WTC11 (cell line): Measurements from ENCODE around the gene TATDN3. TPM values are rescaled to one million over a fixed set of nuclear protein-coding genes. Genes with fewer than 3 reads are reported as not detected.

Source experiments
- ATAC-seq: fragments of 200-7000 bp; cut with Tn5 transposase; 2 replicates; pipeline ENCODE4 v1.10.0; 2021; ENCODE audit warnings: mild to moderate bottlenecking, moderate library complexity
- CTCF ChIA-PET: fragments of 300-600 bp; sonication (Branson Sonifier 250); formaldehyde crosslinking; loops from one replicate; lab custom pipeline; 2021; ENCODE audit warnings: antibody characterized with exemption; lab: Charles Lee
- POLR2A ChIA-PET: fragments of 350-600 bp; sonication (Branson Sonifier 250); formaldehyde crosslinking; loops from one replicate; lab custom pipeline; 2021; ENCODE audit warnings: antibody characterized with exemption; lab: Charles Lee
- DNase-seq: peaks from one replicate; pipeline ENCODE4 v3.0.0; 2021; ENCODE audit warnings: low spot score
- H3K27ac Mint-ChIP-seq: 2 replicates; pipeline ENCODE4 v1.8.0; 2021; ENCODE audit warnings: mixed read lengths
- H3K27me3 Mint-ChIP-seq: 2 replicates; pipeline ENCODE4 v1.8.0; 2021; ENCODE audit warnings: low read depth, mild to moderate bottlenecking, moderate library complexity, mixed read lengths
- H3K36me3 Mint-ChIP-seq: 2 replicates; pipeline ENCODE4 v1.8.0; 2021; ENCODE audit warnings: mixed read lengths
- H3K4me1 Mint-ChIP-seq: 2 replicates; pipeline ENCODE4 v1.8.0; 2022; ENCODE audit warnings: mixed read lengths
- H3K4me3 Mint-ChIP-seq: 2 replicates; pipeline ENCODE4 v1.8.0; 2021; ENCODE audit warnings: mild to moderate bottlenecking, moderate library complexity, mixed read lengths
- H3K9me3 Mint-ChIP-seq: 2 replicates; pipeline ENCODE4 v1.8.0; 2021; ENCODE audit warnings: mixed read lengths
- ATF1 ChIP-seq: sonication (generic); formaldehyde crosslinking; IDR thresholded peaks from 2 replicates; pipeline ENCODE4 v1.8.1; 2023; ENCODE audit warnings: mild to moderate bottlenecking, moderate library complexity, missing genetic modification reagents
- ELF4 ChIP-seq: sonication (generic); formaldehyde crosslinking; IDR thresholded peaks from 2 replicates; pipeline ENCODE4 v1.8.1; 2022; ENCODE audit warnings: low read depth, mild to moderate bottlenecking, moderate library complexity, missing genetic modification reagents
- ESRRA ChIP-seq: sonication (generic); formaldehyde crosslinking; IDR thresholded peaks from 2 replicates; pipeline ENCODE4 v1.8.1; 2022; ENCODE audit warnings: mild to moderate bottlenecking, missing genetic modification reagents, borderline replicate concordance
- FOXJ3 ChIP-seq: sonication (generic); formaldehyde crosslinking; IDR thresholded peaks from 2 replicates; pipeline ENCODE4 v1.9.0; 2021; ENCODE audit warnings: missing genetic modification reagents, mild to moderate bottlenecking, borderline replicate concordance
- FOXP1 ChIP-seq: sonication (generic); formaldehyde crosslinking; IDR thresholded peaks from 2 replicates; pipeline ENCODE4 v1.8.0; 2022; ENCODE audit warnings: missing genetic modification reagents, mild to moderate bottlenecking, moderate library complexity, borderline replicate concordance
- JAZF1 ChIP-seq: fragments of 250-450 bp; sonication (Bioruptor Pico); IDR thresholded peaks from 2 replicates; pipeline ENCODE4 v1.9.0; 2021; ENCODE audit warnings: moderate library complexity, mild to moderate bottlenecking, inconsistent platforms
- MXD4 ChIP-seq: fragments of 250-450 bp; sonication (Bioruptor Pico); IDR thresholded peaks from 2 replicates; pipeline ENCODE4 v1.8.0; 2021; ENCODE audit warnings: mild to moderate bottlenecking, moderate library complexity, borderline replicate concordance
- MYBL2 ChIP-seq: sonication (generic); formaldehyde crosslinking; IDR thresholded peaks from 2 replicates; pipeline ENCODE4 v1.8.1; 2023; ENCODE audit warnings: mild to moderate bottlenecking, moderate library complexity, missing genetic modification reagents
- NR2C2 ChIP-seq: sonication (generic); formaldehyde crosslinking; IDR thresholded peaks from 2 replicates; pipeline ENCODE4 v1.8.0; 2022; ENCODE audit warnings: mild to moderate bottlenecking, missing genetic modification reagents
- NR3C1 ChIP-seq: sonication (generic); formaldehyde crosslinking; conservative IDR thresholded peaks from 2 replicates; pipeline ENCODE4 v1.8.1; 2023; ENCODE audit warnings: low read depth, mild to moderate bottlenecking, missing genetic modification reagents
- OVOL2 ChIP-seq: fragments of 250-450 bp; sonication (Bioruptor Pico); IDR thresholded peaks from 2 replicates; pipeline ENCODE4 v1.9.0; 2021; ENCODE audit warnings: mild to moderate bottlenecking, borderline replicate concordance
- TEAD4 ChIP-seq: sonication (generic); formaldehyde crosslinking; IDR thresholded peaks from 2 replicates; pipeline ENCODE4 v1.8.0; 2022; ENCODE audit warnings: mild to moderate bottlenecking, missing genetic modification reagents
- ZBTB21 ChIP-seq: sonication (generic); formaldehyde crosslinking; IDR thresholded peaks from 2 replicates; pipeline ENCODE4 v1.8.1; 2023; ENCODE audit warnings: mild to moderate bottlenecking, missing genetic modification reagents, borderline replicate concordance
- ZNF317 ChIP-seq: sonication (generic); formaldehyde crosslinking; IDR thresholded peaks from 2 replicates; pipeline ENCODE4 v1.8.1; 2023; ENCODE audit warnings: low read depth, mild to moderate bottlenecking, moderate library complexity, missing genetic modification reagents, borderline replicate concordance
- ZNF396 ChIP-seq: fragments of 250-450 bp; sonication (Bioruptor Pico); IDR thresholded peaks from 2 replicates; pipeline ENCODE4 v1.8.0; 2021; ENCODE audit warnings: mild to moderate bottlenecking, moderate library complexity, borderline replicate concordance
- ZNF416 ChIP-seq: fragments of 250-450 bp; sonication (Bioruptor Pico); IDR thresholded peaks from 2 replicates; pipeline ENCODE4 v1.9.0; 2021; ENCODE audit warnings: mild to moderate bottlenecking, inconsistent platforms
- total RNA-seq: library from RNA; stranded (reverse); gene quantifications from 3 replicates; pipeline ENCODE4 v1.2.3, GENCODE V29; 2021
- TF ChIP-seq, protein P1 (sequence below): sonication (generic); formaldehyde crosslinking; IDR thresholded peaks from 2 replicates; pipeline ENCODE4 v1.8.0; 2022; ENCODE audit warnings: mild to moderate bottlenecking, missing genetic modification reagents
- TF ChIP-seq, protein P2 (sequence below): fragments of 200-600 bp; IDR thresholded peaks from 2 replicates; pipeline ENCODE4 v1.8.0; 2022; ENCODE audit warnings: antibody characterized with exemption
- TF ChIP-seq, protein P3 (sequence below): sonication (generic); formaldehyde crosslinking; IDR thresholded peaks from 2 replicates; pipeline ENCODE4 v1.8.1; 2023; ENCODE audit warnings: mild to moderate bottlenecking, missing genetic modification reagents, moderate library complexity
- TF ChIP-seq, protein P4 (sequence below): sonication (generic); formaldehyde crosslinking; IDR thresholded peaks from 2 replicates; pipeline ENCODE4 v1.8.0; 2022; ENCODE audit warnings: missing genetic modification reagents

Gene TATDN3
- total RNA-seq, 1 experiment from 2014 or later: 19.3 TPM

DNA sequence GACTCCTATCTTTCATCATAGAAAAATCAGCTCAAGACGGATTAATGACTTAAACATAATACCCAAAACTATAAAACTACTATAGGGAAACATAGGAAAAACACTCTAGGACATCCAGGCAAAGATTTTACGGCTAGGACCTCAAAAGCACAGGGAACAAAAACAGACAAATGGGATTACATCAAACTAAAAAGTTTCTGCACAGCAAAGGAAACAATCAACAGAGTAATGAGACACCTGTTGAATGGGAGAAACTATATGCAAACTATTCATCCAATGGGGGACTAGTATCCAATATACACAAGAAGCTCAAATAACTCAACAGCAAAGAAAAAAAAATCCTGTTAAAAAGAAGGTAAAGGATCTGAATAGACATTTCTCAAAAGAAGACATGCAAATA is 18.7 kb upstream of the TATDN3 start (continued):
- TF ChIP-seq, protein P1, sequence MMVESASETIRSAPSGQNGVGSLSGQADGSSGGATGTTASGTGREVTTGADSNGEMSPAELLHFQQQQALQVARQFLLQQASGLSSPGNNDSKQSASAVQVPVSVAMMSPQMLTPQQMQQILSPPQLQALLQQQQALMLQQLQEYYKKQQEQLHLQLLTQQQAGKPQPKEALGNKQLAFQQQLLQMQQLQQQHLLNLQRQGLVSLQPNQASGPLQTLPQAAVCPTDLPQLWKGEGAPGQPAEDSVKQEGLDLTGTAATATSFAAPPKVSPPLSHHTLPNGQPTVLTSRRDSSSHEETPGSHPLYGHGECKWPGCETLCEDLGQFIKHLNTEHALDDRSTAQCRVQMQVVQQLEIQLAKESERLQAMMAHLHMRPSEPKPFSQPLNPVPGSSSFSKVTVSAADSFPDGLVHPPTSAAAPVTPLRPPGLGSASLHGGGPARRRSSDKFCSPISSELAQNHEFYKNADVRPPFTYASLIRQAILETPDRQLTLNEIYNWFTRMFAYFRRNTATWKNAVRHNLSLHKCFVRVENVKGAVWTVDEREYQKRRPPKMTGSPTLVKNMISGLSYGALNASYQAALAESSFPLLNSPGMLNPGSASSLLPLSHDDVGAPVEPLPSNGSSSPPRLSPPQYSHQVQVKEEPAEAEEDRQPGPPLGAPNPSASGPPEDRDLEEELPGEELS (CRISPR knock-in tag): no peak
- TF ChIP-seq JAZF1 (no peak), ELF4 (CRISPR knock-in tag) (no peak), NR2C2 (CRISPR knock-in tag) (no peak)
- TF ChIP-seq, protein P2, sequence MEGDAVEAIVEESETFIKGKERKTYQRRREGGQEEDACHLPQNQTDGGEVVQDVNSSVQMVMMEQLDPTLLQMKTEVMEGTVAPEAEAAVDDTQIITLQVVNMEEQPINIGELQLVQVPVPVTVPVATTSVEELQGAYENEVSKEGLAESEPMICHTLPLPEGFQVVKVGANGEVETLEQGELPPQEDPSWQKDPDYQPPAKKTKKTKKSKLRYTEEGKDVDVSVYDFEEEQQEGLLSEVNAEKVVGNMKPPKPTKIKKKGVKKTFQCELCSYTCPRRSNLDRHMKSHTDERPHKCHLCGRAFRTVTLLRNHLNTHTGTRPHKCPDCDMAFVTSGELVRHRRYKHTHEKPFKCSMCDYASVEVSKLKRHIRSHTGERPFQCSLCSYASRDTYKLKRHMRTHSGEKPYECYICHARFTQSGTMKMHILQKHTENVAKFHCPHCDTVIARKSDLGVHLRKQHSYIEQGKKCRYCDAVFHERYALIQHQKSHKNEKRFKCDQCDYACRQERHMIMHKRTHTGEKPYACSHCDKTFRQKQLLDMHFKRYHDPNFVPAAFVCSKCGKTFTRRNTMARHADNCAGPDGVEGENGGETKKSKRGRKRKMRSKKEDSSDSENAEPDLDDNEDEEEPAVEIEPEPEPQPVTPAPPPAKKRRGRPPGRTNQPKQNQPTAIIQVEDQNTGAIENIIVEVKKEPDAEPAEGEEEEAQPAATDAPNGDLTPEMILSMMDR: no peak
- TF ChIP-seq, all 79 proteins: peak for 0

- TF ChIP-seq MXD4 (no peak), ATF1 (CRISPR knock-in tag) (no peak), ESRRA (CRISPR knock-in tag) (no peak), MYBL2 (CRISPR knock-in tag) (no peak)
- TF ChIP-seq, protein P3, sequence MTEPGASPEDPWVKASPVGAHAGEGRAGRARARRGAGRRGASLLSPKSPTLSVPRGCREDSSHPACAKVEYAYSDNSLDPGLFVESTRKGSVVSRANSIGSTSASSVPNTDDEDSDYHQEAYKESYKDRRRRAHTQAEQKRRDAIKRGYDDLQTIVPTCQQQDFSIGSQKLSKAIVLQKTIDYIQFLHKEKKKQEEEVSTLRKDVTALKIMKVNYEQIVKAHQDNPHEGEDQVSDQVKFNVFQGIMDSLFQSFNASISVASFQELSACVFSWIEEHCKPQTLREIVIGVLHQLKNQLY (CRISPR knock-in tag): no peak
- Mint-ChIP-seq H3K27ac (no peak overlapping the region), H3K4me1 (no peaks in the 10 kb centered on the region), H3K27me3 (no peaks in the 10 kb centered on the region), H3K4me3 (no peak overlapping the region), H3K9me3 (peaks cover 18% of the 10 kb centered on the region), H3K36me3 (peaks cover 65% of the 10 kb centered on the region)
- POLR2A ChIA-PET: no interaction called here
- ATAC-seq: no peak
- CTCF ChIA-PET: no interaction called here
- no peak for DNase-seq
Observed at GRCh38 chr1:212774584-212774983, 17.1 kb upstream of the TATDN3 start.

DNA sequence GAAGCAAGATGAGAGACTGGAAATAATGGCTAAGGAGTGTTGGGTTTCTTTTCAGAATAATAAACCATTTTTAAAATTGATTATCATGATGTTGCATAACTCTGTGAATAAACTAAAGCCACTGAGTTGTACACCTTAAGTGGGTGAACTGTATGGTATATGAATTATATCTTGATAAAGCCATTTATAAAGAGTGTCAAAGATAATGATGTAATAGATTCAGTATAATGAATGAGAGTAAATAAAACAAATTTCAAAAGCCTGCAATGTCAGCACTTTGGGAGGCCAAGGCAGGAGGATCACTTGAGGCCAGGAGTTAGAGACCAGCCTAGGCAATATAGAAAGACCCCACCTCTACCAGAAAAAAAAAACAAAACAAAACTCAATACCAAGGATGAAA is 16.5 kb upstream of the TATDN3 start:
- CTCF ChIA-PET: no interaction called here
- H3K9me3 Mint-ChIP-seq: peaks cover 12% of the 10 kb centered on the region
- POLR2A ChIA-PET: no interaction called here

GRCh38 chr1:212777151-212777550 is 14.5 kb upstream of the TATDN3 start:
- no peak for DNase-seq
- H3K4me1 Mint-ChIP-seq: no peaks in the 10 kb centered on the region
- H3K27me3 Mint-ChIP-seq: no peaks in the 10 kb centered on the region
- H3K27ac Mint-ChIP-seq: no peak overlapping the region
- H3K4me3 Mint-ChIP-seq: no peak overlapping the region
- POLR2A ChIA-PET: no interaction called here
- peaks cover 59% of the 10 kb centered on the region for H3K36me3 Mint-ChIP-seq
- peaks cover 13% of the 10 kb centered on the region for H3K9me3 Mint-ChIP-seq
- CTCF ChIA-PET: interaction anchor here (0.9 kb wide), 1 partner anchor 112 kb away, joined by 3 read pairs; no protein-coding TSS in a partner anchor
- no peak for ATAC-seq
- TF ChIP-seq ZNF416 (CRISPR knock-in tag) (no peak), NR3C1 (CRISPR knock-in tag) (no peak), ZNF317 (no peak), FOXP1 (CRISPR knock-in tag) (no peak), OVOL2 (CRISPR knock-in tag) (no peak), TEAD4 (CRISPR knock-in tag) (no peak), ZBTB21 (no peak), ATF1 (CRISPR knock-in tag) (no peak), FOXJ3 (CRISPR knock-in tag) (no peak)
- TF ChIP-seq, protein P4, sequence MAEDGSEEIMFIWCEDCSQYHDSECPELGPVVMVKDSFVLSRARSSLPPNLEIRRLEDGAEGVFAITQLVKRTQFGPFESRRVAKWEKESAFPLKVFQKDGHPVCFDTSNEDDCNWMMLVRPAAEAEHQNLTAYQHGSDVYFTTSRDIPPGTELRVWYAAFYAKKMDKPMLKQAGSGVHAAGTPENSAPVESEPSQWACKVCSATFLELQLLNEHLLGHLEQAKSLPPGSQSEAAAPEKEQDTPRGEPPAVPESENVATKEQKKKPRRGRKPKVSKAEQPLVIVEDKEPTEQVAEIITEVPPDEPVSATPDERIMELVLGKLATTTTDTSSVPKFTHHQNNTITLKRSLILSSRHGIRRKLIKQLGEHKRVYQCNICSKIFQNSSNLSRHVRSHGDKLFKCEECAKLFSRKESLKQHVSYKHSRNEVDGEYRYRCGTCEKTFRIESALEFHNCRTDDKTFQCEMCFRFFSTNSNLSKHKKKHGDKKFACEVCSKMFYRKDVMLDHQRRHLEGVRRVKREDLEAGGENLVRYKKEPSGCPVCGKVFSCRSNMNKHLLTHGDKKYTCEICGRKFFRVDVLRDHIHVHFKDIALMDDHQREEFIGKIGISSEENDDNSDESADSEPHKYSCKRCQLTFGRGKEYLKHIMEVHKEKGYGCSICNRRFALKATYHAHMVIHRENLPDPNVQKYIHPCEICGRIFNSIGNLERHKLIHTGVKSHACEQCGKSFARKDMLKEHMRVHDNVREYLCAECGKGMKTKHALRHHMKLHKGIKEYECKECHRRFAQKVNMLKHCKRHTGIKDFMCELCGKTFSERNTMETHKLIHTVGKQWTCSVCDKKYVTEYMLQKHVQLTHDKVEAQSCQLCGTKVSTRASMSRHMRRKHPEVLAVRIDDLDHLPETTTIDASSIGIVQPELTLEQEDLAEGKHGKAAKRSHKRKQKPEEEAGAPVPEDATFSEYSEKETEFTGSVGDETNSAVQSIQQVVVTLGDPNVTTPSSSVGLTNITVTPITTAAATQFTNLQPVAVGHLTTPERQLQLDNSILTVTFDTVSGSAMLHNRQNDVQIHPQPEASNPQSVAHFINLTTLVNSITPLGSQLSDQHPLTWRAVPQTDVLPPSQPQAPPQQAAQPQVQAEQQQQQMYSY (CRISPR knock-in tag): no peak
- TF ChIP-seq, protein P2: no peak

More for the DNA sequence above, 16.5 kb upstream of the TATDN3 start:
- H3K4me3 Mint-ChIP-seq: no peak overlapping the region
- peaks cover 59% of the 10 kb centered on the region for H3K36me3 Mint-ChIP-seq
- ATAC-seq (no peak), DNase-seq (no peak)
- no peaks in the 10 kb centered on the region for H3K27me3 Mint-ChIP-seq
- H3K4me1 Mint-ChIP-seq: no peaks in the 10 kb centered on the region
- TF ChIP-seq MYBL2 (CRISPR knock-in tag) (no peak), ZNF396 (CRISPR knock-in tag) (no peak)
- TF ChIP-seq, all 79 proteins: peak for 0
- no peak overlapping the region for H3K27ac Mint-ChIP-seq
